ENCODE measurements around the gene ROR2. TPM values are rescaled to one million over a fixed set of nuclear protein-coding genes. Genes with fewer than 3 reads are reported as not detected.

ROR2 gene
- total and polyA plus RNA-seq, 2 experiments from 2014 or later = 8.1 to 18.8 TPM

- Histone ChIP-seq H2AFZ (no peak overlapping the region), H3K79me2 (replicated peaks; ENCODE audit: insufficient read depth) (0 out of 2 replicates have a peak, but pooled peaks cover 4% of the 10 kb centered on the region), H3K4me2 (no peak overlapping the region), H3K27ac (ENCODE audit: low read depth) (no peak overlapping the region), H4K20me1 (replicated peaks; ENCODE audit: insufficient read depth) (no peaks in the 10 kb centered on the region), H3K9me2 (ENCODE audit: insufficient read depth) (no peaks in the 10 kb centered on the region; the same call in 1 of the 2 replicates), H3K27me3 (ENCODE audit: insufficient read depth) (no peaks in the 10 kb centered on the region), H3K36me3 (ENCODE audit: insufficient read depth) (no peaks in the 10 kb centered on the region), H3F3A (replicated peaks; ENCODE audit: low read depth) (no peaks in the 10 kb centered on the region), H3K4me3 (no peak overlapping the region), H3K4me1 (ENCODE audit: insufficient read depth) (peaks cover 3% of the 10 kb centered on the region; the same call in 1 of the 2 replicates)
- no peak for TF ChIP-seq CREB1 (CRISPR knock-in tag; IDR thresholded peaks at IDR 0.05; ENCODE audit: low read depth)
- TF ChIP-seq NANOG (IDR thresholded peaks at IDR 0.05; ENCODE audit: borderline replicate concordance) = no peak
- TF ChIP-seq ZNF331 (CRISPR knock-in tag; IDR thresholded peaks at IDR 0.05; ENCODE audit: low read depth) = no peak
- TF ChIP-seq ZNF114 (CRISPR knock-in tag; IDR thresholded peaks at IDR 0.05) = no peak
- H3K9me3 Mint-ChIP-seq = peaks cover 12% of the 10 kb centered on the region
- no peak for ATAC-seq
- H3K4me3 Mint-ChIP-seq = no peak overlapping the region
- H3K27me3 Mint-ChIP-seq (ENCODE audit: insufficient read depth, low read depth, poor library complexity) = peaks cover 9% of the 10 kb centered on the region
- peaks cover 37% of the 10 kb centered on the region for H3K4me1 Mint-ChIP-seq
- H3K27ac Mint-ChIP-seq = no peak overlapping the region
- no peak for DNase-seq (ENCODE audit: low spot score)
- peaks cover 11% of the 10 kb centered on the region; the same call in 2 of the 3 replicates for H3K36me3 Mint-ChIP-seq (ENCODE audit: low read depth)
These were observed 94.8 kb downstream of the ROR2 start for GRCh38 chr9:91855196-91855595.

- H3K27ac ChIP-seq (ENCODE audit: low read depth) = no peak overlapping the region
- no peaks in the 10 kb centered on the region for H3K36me3 ChIP-seq (ENCODE audit: insufficient read depth)
- Mint-ChIP-seq H3K36me3 (ENCODE audit: low read depth) (no peaks in the 10 kb centered on the region), H3K9me3 (no peaks in the 10 kb centered on the region), H3K4me1 (peaks cover 29% of the 10 kb centered on the region), H3K4me3 (no peak overlapping the region), H3K27me3 (ENCODE audit: insufficient read depth, low read depth, poor library complexity) (peaks cover 9% of the 10 kb centered on the region), H3K27ac (no peak overlapping the region)
- no peaks in the 10 kb centered on the region for H3K9me2 ChIP-seq (ENCODE audit: insufficient read depth)
- ATAC-seq (no peak), DNase-seq (ENCODE audit: low spot score) (no peak)
- H2AFZ ChIP-seq = no peak overlapping the region
- no peaks in the 10 kb centered on the region; the same call in 1 of the 2 replicates for H4K20me1 ChIP-seq (replicated peaks; ENCODE audit: insufficient read depth)
- H3K4me3 ChIP-seq = no peak overlapping the region
- H3K27me3 ChIP-seq (ENCODE audit: insufficient read depth) = no peaks in the 10 kb centered on the region
- H3K79me2 ChIP-seq (replicated peaks; ENCODE audit: insufficient read depth) = 0 out of 2 replicates have a peak, but pooled peaks cover 4% of the 10 kb centered on the region
- no peak overlapping the region for H3K4me2 ChIP-seq
- no peaks in the 10 kb centered on the region; the same call in 1 of the 2 replicates for H3K4me1 ChIP-seq (ENCODE audit: insufficient read depth)
- H3F3A ChIP-seq (replicated peaks; ENCODE audit: low read depth) = no peaks in the 10 kb centered on the region
- no peak for TF ChIP-seq CREB1 (CRISPR knock-in tag; IDR thresholded peaks at IDR 0.05; ENCODE audit: low read depth)
- no peak for TF ChIP-seq JUNB (IDR thresholded peaks at IDR 0.05; ENCODE audit: unreplicated experiment)
- TF ChIP-seq EZH2phosphoT487 (IDR thresholded peaks at IDR 0.05; ENCODE audit: unreplicated experiment) = no peak
- no peak for TF ChIP-seq STAT1 (IDR thresholded peaks at IDR 0.05; ENCODE audit: unreplicated experiment)
- TF ChIP-seq EZH2 (IDR thresholded peaks at IDR 0.05; ENCODE audit: low read depth, unreplicated experiment) = no peak
- no peak for TF ChIP-seq ZNF114 (CRISPR knock-in tag; IDR thresholded peaks at IDR 0.05)
- TF ChIP-seq ZNF462 (CRISPR knock-in tag; IDR thresholded peaks at IDR 0.05) = no peak
- TF ChIP-seq REST (IDR thresholded peaks at IDR 0.05; ENCODE audit: unreplicated experiment) = no peak
- no peak for TF ChIP-seq ZNF331 (CRISPR knock-in tag; IDR thresholded peaks at IDR 0.05; ENCODE audit: low read depth)
- no peak for TF ChIP-seq ETS1 (IDR thresholded peaks at IDR 0.05)
These were observed 97.2 kb downstream of the ROR2 start for GRCh38 chr9:91852801-91853347.

All from GM23338 (cell line).